ENCODE measurements around the gene SERPINA10.
"Not testable (repeated sequence)": the region's sequence is repeated elsewhere in the genome, so short reads cannot be mapped to it uniquely, and the experiment has no call there.

SERPINA10 gene

DNA sequence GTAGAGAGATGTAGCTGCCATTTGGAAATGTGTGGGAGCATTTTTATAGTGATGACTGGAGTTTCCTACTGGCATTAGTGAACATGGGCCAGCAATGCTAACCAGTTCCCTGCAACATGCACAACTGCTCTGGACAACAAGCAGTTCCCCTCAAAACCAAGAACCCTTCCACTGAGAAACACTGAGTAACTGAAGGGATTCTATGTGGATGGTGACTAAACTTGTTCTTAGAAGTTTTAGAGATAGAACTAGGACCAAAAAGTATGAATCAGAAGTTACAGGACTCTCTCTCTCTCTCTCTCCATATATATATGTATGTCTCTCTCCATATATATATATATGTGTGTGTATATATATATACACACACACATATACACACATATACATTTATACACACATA, 7.9 kb downstream of the SERPINA10 start:
- H3K27ac ChIP-seq, result no peak overlapping the region
- H3K27me3 ChIP-seq, result no peaks in the 10 kb centered on the region
- H3K9me3 ChIP-seq, result no peaks in the 10 kb centered on the region
- H3K4me2 ChIP-seq, result no peak overlapping the region
- no peaks in the 10 kb centered on the region for H3K36me3 ChIP-seq
- TF ChIP-seq Cebpa-rat (IDR thresholded peaks at IDR 0.05), result no peak
- H3K9ac ChIP-seq, result no peak overlapping the region
- H4K20me1 ChIP-seq, result no peaks in the 10 kb centered on the region
- no peaks in the 10 kb centered on the region for H3K4me1 ChIP-seq
- H3K4me3 ChIP-seq, result no peak overlapping the region

DNA sequence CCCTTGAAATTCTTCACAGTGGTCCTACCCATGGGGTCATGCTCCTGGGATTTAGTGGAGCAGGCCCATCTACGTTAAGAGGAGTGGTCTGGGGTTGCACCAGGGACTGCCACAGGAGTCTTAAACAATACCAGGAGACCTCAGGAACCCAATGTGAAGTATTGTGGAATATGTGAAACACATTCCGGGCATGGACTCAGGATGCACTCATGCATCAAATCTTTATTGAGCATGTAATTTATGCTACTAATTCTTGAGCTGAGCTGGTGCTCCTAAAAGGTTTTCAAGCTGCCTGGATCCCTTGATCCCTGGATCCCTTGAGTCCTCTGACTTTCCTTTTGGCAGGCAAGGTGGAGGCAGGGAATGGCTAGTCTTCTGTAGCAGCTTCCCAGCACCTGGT, 8.8 kb downstream of the SERPINA10 start:
- Histone ChIP-seq H3K4me2 (no peak overlapping the region), H3K9ac (no peak overlapping the region), H3K27ac (no peak overlapping the region)

DNA sequence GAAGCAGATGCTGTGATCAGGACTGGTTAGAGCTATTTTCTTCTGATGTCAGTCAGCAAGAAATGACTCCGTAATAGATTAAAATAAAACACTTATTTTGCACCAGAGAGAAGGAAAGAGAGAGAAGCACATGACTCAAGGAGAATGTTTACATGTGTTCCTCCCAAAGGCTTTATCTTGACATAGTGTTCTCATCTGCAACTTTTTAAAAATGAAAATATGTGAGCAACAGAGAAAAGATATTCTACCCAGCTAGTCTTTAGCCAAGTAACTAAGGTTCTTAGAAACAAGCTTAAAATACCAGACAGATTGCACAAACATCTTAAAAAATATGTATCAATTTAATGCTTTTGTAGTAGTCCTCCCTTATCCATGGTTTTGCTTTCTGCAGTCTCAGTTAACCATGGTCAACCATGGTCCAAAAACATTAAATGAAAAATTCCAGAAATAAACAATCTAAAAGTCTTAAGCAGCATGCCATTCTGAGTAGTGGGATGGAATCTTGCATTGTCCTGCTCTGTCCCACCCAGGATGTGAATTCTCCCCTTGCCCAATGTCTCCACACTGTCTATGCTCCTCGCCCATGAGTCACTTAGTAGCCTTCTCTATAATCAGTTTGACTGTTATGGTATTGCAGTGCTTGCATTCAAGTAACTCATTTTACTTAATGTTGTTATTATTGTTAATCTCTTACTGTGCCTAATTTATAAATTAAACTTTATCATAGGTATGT, 9.9 kb downstream of the SERPINA10 start:
- Histone ChIP-seq H3K4me1 (no peaks in the 10 kb centered on the region), H3K4me2 (no peak overlapping the region)

More for the DNA sequence above, 8.8 kb downstream of the SERPINA10 start:
- Histone ChIP-seq H3K4me3 (no peak overlapping the region), H3K36me3 (no peaks in the 10 kb centered on the region), H3K27me3 (no peaks in the 10 kb centered on the region), H3K9me3 (no peaks in the 10 kb centered on the region), H4K20me1 (no peaks in the 10 kb centered on the region), H3K4me1 (no peaks in the 10 kb centered on the region)
- TF ChIP-seq Cebpa-rat (IDR thresholded peaks at IDR 0.05), result no peak

DNA sequence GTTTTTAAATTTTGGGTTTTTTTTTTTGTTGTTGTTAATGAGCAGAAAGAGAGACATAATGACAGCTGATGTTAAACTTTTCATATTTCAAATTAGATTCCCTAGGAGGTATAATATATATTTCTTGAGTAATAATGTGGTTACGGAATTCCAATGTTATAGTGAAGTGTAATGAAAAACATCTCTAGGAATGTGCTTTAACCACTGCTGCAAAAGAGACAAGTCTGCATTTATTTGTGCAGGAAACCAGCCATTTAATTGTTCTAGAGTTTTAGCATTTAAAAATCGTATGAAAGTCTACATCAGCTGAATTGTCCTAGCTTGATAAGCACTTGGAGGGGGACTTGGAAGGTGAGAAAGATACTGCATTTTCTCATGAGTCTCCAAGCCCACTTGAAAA, 14.3 kb downstream of the SERPINA10 start:
- no peak overlapping the region for H3K4me2 ChIP-seq
- H3K4me3 ChIP-seq, result no peak overlapping the region
- no peaks in the 10 kb centered on the region for H4K20me1 ChIP-seq
- no peaks in the 10 kb centered on the region for H3K9me3 ChIP-seq
- H3K9ac ChIP-seq, result no peak overlapping the region
- H3K4me1 ChIP-seq, result no peaks in the 10 kb centered on the region
- no peaks in the 10 kb centered on the region for H3K27me3 ChIP-seq
- H3K27ac ChIP-seq, result no peak overlapping the region
- H3K36me3 ChIP-seq, result no peaks in the 10 kb centered on the region
- TF ChIP-seq Cebpa-rat (IDR thresholded peaks at IDR 0.05), result no peak

More for the DNA sequence above, 9.9 kb downstream of the SERPINA10 start:
- Histone ChIP-seq H3K36me3 (no peaks in the 10 kb centered on the region), H4K20me1 (no peaks in the 10 kb centered on the region), H3K27me3 (no peaks in the 10 kb centered on the region), H3K4me3 (no peak overlapping the region), H3K9ac (no peak overlapping the region), H3K9me3 (no peaks in the 10 kb centered on the region), H3K27ac (no peak overlapping the region)
- no peak for TF ChIP-seq Cebpa-rat (IDR thresholded peaks at IDR 0.05)

DNA sequence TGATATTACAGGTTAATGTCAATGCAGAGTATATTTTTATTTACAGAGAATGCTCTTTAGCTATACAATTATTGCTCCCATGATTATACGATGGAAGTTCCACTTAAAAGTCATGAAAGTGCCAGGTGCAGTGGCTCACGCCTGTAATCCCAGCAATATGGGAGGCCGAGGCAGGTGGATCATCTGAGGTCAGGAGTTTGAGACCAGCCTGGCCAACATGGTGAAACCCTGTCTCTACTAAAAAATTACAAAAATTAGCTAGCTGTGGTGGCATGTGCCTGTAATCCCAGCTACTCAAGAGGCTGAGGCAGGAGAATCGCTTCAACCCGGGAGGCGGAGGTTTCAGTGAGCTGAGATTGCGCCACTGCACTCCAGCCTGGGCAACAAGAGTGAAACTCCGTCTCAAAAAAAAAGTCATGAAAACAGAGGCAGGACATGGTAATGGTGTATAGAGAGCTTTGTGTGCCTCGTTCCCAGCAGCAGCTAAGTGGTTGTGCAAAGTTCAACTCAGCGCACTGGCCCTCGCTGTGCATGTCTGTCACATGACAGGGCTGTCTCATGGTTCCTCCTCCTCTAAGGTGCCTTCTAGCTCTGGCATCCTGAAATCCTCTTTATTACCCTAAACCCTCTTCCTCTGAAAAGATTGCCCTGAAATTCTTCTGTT, 16.0 kb downstream of the SERPINA10 start:
- H3K9me3 ChIP-seq, H3K9ac ChIP-seq, H4K20me1 ChIP-seq, H3K4me2 ChIP-seq, H3K4me1 ChIP-seq, H3K27ac ChIP-seq, H3K27me3 ChIP-seq, H3K36me3 ChIP-seq, H3K4me3 ChIP-seq: not testable (repeated sequence)

DNA sequence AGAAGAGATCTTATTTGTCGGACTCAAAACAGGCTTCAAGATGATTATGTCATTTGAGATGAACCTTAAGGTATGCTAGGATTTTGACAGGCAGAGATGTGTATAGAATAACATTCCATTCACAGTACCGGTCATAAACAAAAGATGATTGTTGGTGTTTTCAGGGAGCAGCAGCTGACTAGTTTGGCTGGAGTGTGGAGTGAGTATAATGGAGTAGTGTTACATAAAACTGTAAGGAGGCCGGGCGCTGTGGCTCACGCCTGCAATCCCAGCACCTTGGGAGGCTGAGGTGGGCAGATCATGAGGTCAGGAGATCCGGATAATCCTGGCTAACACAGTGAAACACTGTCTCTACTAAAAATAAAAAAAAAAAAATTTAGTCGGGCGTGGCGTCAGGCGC, 23.9 kb downstream of the SERPINA10 start:
- no peak for TF ChIP-seq Cebpa-rat (IDR thresholded peaks at IDR 0.05)
- no peaks in the 10 kb centered on the region for H4K20me1 ChIP-seq

DNA sequence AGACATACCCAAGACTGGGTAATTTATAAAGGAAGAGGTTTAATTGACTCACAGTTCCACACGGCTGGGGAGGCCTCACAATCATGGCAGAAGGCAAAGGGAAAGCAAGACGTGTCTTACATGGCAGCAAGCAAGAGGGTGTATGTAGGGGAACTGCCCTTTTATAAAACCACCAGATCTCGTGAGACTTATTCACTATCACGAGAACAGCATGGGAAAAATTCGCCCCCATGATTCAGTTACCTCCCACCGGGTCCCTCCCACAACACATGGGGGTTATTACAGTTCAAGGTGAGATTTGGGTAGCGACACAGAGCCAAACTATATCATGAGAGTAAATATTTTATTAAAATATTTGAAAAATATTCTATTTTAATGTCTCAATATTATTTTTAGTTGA, 24.5 kb downstream of the SERPINA10 start:
- not testable (repeated sequence) for H4K20me1 ChIP-seq, H3K9ac ChIP-seq, H3K4me3 ChIP-seq, H3K9me3 ChIP-seq, H3K27me3 ChIP-seq, H3K4me1 ChIP-seq, H3K27ac ChIP-seq, H3K4me2 ChIP-seq, H3K36me3 ChIP-seq

More for the DNA sequence above, 23.9 kb downstream of the SERPINA10 start:
- Histone ChIP-seq H3K4me2 (no peak overlapping the region), H3K9ac (no peak overlapping the region), H3K36me3 (no peaks in the 10 kb centered on the region), H3K4me3 (no peak overlapping the region), H3K4me1 (no peaks in the 10 kb centered on the region), H3K9me3 (no peaks in the 10 kb centered on the region), H3K27me3 (no peaks in the 10 kb centered on the region), H3K27ac (no peak overlapping the region)

DNA sequence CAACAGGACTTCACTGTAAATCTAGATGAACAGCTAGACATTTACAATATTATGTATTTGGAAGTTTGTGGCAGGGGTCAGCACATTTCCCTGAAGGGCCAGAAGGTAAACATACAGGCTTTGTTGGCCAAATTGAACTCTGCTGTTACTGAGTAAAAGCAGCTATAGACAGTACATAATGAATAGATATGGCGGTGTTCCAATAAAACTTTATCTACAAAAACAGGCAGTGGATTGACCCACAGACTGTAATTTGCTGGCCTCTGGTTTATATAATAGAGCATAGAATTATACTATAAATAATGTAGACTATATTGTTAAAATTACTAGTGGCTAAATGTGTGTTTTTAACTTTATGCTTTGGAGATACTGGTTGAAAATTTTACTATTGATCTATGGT, 25.7 kb downstream of the SERPINA10 start:
- Histone ChIP-seq H3K9ac (no peak overlapping the region), H3K36me3 (no peaks in the 10 kb centered on the region), H3K4me3 (no peak overlapping the region), H3K4me1 (no peaks in the 10 kb centered on the region), H4K20me1 (no peaks in the 10 kb centered on the region), H3K27ac (no peak overlapping the region), H3K4me2 (no peak overlapping the region), H3K9me3 (no peaks in the 10 kb centered on the region), H3K27me3 (no peaks in the 10 kb centered on the region)
- TF ChIP-seq Cebpa-rat (IDR thresholded peaks at IDR 0.05), result no peak

DNA sequence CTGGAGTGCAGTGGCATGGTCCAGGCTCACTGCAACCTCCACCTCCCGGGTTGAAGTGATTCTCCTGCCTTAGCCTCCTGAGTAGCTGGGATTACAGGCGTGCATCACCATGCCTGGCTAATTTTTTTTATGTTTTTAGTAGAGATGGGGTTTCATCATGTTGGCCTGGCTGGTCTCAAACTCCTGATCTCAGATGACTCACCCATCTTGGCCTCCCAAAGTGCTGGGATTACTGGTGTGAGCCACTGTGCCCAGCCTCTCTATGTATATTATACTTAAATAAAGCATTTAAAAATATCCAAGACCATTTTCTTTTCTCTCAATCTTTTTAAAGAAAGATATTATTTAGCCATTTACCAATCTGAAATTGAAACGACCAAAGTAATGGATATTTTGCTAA, 28.9 kb downstream of the SERPINA10 start:
- H3K4me2 ChIP-seq, H3K4me3 ChIP-seq, H3K36me3 ChIP-seq, H3K9me3 ChIP-seq, H3K9ac ChIP-seq, H3K27ac ChIP-seq, H4K20me1 ChIP-seq, H3K27me3 ChIP-seq, H3K4me1 ChIP-seq: not testable (repeated sequence)

DNA sequence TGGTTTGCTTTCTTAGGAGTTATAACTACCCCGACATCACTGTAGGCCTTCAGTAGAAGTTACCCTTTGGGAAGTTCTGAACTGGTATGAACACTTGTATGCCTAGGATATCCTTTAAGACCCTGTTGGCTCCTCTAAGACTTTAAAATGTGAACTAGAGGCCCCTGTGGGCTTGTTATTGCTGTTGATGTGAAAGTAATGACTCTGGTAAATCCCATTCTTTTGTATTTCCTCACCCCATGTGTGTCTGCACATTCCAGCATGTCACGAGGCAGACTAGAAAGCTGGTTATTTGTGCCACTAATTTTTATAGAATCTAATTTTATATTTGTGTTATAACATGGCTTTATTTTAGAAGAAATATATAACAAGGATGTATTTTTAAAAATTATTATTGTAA, 48.9 kb downstream of the SERPINA10 start:
- no peak for TF ChIP-seq Cebpa-rat (IDR thresholded peaks at IDR 0.05)
- H4K20me1 ChIP-seq, result no peaks in the 10 kb centered on the region
- H3K9ac ChIP-seq, result no peak overlapping the region
- H3K9me3 ChIP-seq, result no peaks in the 10 kb centered on the region
- H3K27me3 ChIP-seq, result no peaks in the 10 kb centered on the region
- no peak overlapping the region for H3K27ac ChIP-seq
- H3K36me3 ChIP-seq, result no peaks in the 10 kb centered on the region
- H3K4me1 ChIP-seq, result no peaks in the 10 kb centered on the region
- no peak overlapping the region for H3K4me3 ChIP-seq
- H3K4me2 ChIP-seq, result no peak overlapping the region

DNA sequence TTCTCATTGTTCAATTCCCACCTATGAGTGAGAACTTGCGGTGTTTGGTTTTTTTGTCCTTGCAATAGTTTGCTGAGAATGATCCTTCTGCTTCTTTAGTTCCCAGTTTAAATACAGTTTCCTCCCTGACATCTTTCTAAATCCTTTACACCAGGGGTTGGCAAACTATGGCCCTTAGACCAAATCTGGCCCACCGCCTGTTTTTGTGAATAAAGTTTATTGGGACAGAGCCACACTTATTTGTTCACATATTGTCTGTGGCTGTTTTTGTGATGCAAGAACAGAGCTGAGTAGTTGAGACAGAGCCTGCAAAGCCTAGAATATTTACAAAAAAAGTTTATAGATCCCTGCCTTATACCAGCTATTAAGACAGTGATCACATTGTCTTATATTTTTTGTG, 53.7 kb downstream of the SERPINA10 start:
- TF ChIP-seq Cebpa-rat (IDR thresholded peaks at IDR 0.05), result no peak
- Histone ChIP-seq H4K20me1 (no peaks in the 10 kb centered on the region), H3K27ac (no peak overlapping the region), H3K9ac (no peak overlapping the region), H3K4me1 (peaks cover 10% of the 10 kb centered on the region), H3K9me3 (no peaks in the 10 kb centered on the region), H3K27me3 (no peaks in the 10 kb centered on the region), H3K4me2 (no peak overlapping the region), H3K4me3 (no peak overlapping the region), H3K36me3 (no peaks in the 10 kb centered on the region)
